HG03135 (cell line): ENCODE measurements around the gene MAGI3.
"Not testable (repeated sequence)": the region's sequence is repeated elsewhere in the genome, so short reads cannot be mapped to it uniquely, and the experiment has no call there.

Experiments used
- ATAC-seq: cut with Tn5 transposase; IDR thresholded peaks from one replicate; pipeline ENCODE4 v1.9.1; 2021; ENCODE audit warnings: mild to moderate bottlenecking, moderate library complexity; ENCODE audit not compliant: unreplicated experiment

Gene MAGI3

GRCh38 chr1:113438505-113439276 lies 48.4 kb downstream of the MAGI3 start:
- no peak for ATAC-seq

- ATAC-seq, result no peak
Observed at GRCh38 chr1:113439277-113439670, 49.0 kb downstream of the MAGI3 start.

- ATAC-seq, result no peak
Observed at GRCh38 chr1:113442131-113442530, 51.8 kb downstream of the MAGI3 start.

- ATAC-seq, result no peak
Observed at GRCh38 chr1:113444857-113445256, 54.5 kb downstream of the MAGI3 start.

- ATAC-seq, result no peak
Observed at GRCh38 chr1:113451710-113452109, 61.4 kb downstream of the MAGI3 start.

- no peak for ATAC-seq
Observed at GRCh38 chr1:113452921-113453770, 62.8 kb downstream of the MAGI3 start.

GRCh38 chr1:113453771-113454083 lies 63.4 kb downstream of the MAGI3 start:
- no peak for ATAC-seq

- no peak for ATAC-seq
Observed at GRCh38 chr1:113455374-113455773, 65.1 kb downstream of the MAGI3 start.

- no peak for ATAC-seq
Observed at GRCh38 chr1:113456967-113457366, 66.7 kb downstream of the MAGI3 start.

GRCh38 chr1:113459279-113459678 lies 69.0 kb downstream of the MAGI3 start:
- no peak for ATAC-seq

GRCh38 chr1:113467991-113468390 lies 77.7 kb downstream of the MAGI3 start:
- ATAC-seq, result no peak

- not testable (repeated sequence) for ATAC-seq
Observed at GRCh38 chr1:113478427-113479195, 88.3 kb downstream of the MAGI3 start.

GRCh38 chr1:113479713-113480676 lies 89.7 kb downstream of the MAGI3 start:
- no peak for ATAC-seq

- not testable (repeated sequence) for ATAC-seq
Observed at GRCh38 chr1:113485131-113485530, 94.8 kb downstream of the MAGI3 start.

GRCh38 chr1:113488576-113489177 lies 98.4 kb downstream of the MAGI3 start:
- no peak for ATAC-seq

- ATAC-seq, result no peak
Observed at GRCh38 chr1:113490384-113490783, 100.1 kb downstream of the MAGI3 start.

GRCh38 chr1:113493533-113493932 lies 103.2 kb downstream of the MAGI3 start:
- no peak for ATAC-seq

- ATAC-seq, result no peak
Observed at GRCh38 chr1:113505357-113505756, 115.0 kb downstream of the MAGI3 start.

GRCh38 chr1:113507552-113508214 lies 117.4 kb downstream of the MAGI3 start:
- no peak for ATAC-seq
